GM18858 (cell line): Measurements from ENCODE around the gene GRHPR.
A peak's percentile ranks its signal among the peaks of the same experiment; 100 is the strongest.
"Not testable (repeated sequence)": the region's sequence is repeated elsewhere in the genome, so short reads cannot be mapped to it uniquely, and the experiment has no call there.

Experiments used
- ATAC-seq: cut with Tn5 transposase; IDR thresholded peaks from one replicate; pipeline ENCODE4 v1.9.1; 2021; ENCODE audit not compliant: unreplicated experiment

GRHPR gene

DNA sequence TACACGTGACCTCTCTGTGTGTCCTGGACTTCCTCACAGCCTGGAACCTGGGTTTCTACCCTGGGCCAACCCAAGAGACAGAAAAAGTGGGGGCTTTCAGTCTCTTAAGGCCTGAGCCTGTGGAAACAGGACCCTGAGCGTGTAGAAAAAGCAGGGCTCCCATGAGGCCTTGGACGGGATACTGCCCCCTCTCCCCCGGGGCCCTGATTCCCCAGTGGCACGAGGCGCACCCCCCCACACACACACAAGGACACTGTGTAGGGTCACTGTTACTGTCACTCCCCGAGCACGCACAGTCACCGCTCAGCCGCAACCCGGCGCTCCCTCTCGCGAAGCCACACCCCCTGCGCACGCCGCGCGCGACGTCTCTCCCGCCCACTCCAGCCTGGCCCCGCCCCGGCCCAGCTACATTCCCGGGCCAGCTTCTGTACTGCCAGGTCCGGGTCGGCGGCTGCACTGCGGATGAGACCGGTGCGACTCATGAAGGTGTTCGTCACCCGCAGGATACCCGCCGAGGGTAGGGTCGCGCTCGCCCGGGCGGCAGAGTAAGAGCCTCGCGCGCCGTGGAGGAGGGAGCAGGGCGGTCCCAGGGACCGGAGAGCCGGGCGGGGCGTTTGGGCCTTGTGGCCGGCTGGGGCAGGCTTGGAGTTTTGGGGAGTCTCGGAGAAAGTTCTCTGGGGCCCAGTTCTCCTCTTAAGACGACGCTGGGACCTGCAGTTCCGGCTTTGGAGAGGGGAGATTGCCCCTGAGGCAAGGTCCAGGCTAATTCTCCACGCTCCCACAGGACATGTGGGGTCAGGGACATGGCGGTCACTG is at the start of gene GRHPR:
GRHPR (plus strand) TSS at position 408 of the 816 bp plus-strand sequence; CDS start at position 463, 55 bp downstream.
- ATAC-seq: peak; percentile 82

DNA sequence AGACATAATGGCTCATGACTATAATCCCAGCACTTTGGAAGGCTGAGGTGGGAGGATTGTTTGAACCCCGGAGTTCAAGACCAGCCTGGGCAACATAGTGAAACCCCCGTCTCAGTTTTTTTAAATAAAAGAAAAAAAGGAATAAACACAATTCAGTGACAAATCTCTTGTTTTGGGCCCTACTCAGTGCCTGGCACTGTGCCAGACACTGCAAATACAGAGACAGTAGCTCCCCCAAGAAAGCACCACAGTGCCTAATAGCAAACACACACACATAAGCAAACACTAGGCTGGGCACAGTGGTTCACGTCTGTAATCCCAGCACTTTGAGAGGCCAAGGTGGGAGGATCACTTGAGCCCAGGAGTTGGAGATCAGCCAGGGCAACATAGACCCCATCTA is 49.7 kb upstream of the GRHPR start:
- no peak for ATAC-seq

DNA sequence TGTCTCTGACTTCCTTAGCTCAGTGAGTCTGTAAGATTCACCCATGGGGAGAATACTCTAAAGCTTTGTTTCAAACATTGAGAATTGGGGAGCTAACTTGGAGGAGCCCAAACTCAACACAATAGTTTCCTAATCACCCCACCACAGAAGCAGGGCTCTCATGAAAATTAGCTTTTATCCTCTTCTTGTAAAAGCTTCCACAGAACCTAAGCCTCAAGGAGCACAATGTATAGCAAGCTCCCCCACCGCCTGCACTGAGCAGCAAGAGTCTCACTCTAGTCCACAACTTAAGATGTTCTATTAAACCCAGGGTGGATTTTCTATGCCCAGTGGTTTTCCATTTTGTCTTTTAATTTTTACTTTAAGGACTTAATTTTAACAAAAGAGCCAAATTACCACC is 48.9 kb upstream of the GRHPR start:
- ATAC-seq: no peak

DNA sequence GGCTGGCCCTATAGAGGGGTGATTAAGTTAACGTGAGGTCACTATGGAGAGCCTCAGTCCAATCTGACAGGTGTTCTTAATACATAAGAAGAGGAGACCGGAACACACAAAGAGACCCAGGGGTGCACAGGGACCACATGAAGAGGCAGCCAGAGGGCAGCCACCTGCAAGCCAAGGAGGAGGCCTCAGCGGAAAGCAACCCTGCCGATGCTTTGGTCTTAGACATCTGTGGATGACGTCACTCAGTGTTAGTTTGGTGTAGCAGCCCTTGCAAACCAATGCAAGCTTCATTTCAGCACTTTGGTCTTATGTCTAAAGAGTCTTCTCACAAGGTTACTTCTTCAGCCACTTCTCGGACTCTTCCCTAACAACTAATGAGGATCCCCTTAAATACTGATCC is 47.6 kb upstream of the GRHPR start:
- peak; percentile 31 for ATAC-seq

GRCh38 chr9:37377688-37378612 is 44.5 kb upstream of the GRHPR start:
- no peak for ATAC-seq

DNA sequence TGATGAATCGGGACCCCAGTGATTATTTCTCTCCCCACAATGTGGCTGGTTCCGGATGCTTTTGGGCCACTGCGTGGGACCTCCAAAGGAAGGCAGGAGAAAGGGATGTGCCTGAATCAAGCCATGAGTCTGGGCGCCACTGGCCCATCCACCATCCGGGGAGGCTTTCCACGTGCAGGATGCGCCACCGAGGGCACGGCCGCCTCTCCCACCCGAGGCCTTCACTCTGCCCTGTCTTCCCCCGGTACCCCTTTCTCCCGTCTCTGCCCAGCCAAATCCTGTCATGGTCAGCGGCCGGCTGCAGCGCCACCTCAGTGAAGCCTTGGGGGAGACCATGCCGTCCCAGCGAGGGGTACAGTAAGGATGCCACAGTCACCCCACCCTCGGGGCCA is 43.9 kb upstream of the GRHPR start:
- ATAC-seq: no peak

DNA sequence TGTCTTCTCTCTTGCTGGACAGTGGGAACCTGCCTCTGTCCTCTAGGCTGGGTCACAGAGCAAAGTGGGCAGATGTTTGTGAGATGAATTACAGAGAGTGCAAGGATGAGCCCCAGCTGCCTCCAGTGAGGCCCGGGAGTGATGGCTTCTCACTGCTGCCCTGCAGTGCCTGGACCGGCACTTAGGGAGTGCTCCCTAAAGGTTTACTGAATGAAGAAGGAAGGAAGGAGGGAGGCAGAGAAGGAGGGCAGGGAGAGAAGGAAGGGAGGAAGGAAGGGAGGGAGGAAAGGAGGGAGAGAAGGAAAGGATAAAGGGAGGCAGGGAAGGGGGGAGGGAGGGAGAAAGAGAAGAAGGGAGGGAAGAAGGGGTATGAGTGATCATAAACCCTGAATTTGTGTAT is 42.7 kb upstream of the GRHPR start:
- ATAC-seq: no peak

GRCh38 chr9:37380570-37380969 is 41.9 kb upstream of the GRHPR start:
- ATAC-seq: no peak

GRCh38 chr9:37381094-37381741 is 41.3 kb upstream of the GRHPR start:
- ATAC-seq: no peak

- no peak for ATAC-seq
These were observed 40.1 kb upstream of the GRHPR start for GRCh38 chr9:37382161-37382981.

DNA sequence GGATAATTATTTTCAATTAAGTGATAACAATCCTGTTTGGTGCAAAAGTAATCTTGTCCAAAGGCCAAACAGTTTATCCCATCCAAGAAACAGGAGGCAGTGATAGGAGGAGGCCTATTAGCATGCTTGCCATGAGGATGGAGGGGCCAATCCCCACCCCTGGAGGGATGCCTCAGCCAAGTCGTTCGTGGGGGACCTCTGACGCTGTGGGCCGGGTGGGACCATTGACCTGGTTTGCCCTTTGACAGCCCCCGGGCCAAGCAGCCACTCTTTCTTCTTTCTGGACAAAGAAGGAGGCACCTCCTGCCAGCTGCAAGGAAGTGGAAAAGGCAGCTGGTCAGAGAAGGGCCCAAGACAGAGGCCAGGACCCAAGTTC is 39.5 kb upstream of the GRHPR start:
- ATAC-seq: no peak

DNA sequence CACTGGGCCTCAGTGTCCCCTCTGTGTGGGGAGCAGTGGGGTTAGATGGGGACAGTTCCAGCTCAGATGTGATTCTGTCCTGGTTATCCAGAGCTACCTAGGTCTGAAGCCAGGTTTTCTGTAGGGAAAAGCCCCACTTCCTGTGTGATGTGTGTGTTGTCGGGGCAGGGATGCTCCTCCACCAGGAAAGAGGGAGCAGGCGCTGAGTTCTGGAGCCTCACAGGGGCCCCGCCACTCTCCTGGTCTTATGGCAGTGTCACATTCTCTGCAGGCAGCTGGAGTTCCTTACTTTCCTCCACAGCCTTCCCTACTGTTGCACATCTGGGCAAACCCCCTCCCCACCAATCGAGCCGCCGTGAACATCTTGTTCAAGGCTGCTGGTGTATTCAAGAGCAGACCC is 39.1 kb upstream of the GRHPR start:
- ATAC-seq: no peak

GRCh38 chr9:37383876-37384746 is 38.4 kb upstream of the GRHPR start:
- no peak for ATAC-seq

DNA sequence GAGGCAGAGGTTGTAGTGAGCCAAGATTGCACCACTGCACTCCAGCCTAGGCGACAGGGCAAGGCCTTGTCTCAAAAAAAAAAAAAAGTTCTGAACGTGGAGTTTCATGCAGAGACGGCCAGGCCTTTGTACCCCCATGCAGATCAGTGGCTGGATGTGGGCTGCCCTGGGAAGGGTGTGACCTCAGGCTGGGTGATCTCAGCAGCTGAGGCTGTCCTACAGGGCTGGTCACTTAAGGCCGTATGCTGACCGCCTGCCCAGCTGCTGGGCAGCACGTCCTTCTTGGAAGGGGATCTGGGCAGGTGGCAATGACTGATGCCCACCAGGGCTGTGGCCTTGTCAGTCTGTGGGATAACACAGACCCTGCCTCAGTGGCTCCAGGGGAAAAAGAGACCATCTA is 37.2 kb upstream of the GRHPR start:
- no peak for ATAC-seq

DNA sequence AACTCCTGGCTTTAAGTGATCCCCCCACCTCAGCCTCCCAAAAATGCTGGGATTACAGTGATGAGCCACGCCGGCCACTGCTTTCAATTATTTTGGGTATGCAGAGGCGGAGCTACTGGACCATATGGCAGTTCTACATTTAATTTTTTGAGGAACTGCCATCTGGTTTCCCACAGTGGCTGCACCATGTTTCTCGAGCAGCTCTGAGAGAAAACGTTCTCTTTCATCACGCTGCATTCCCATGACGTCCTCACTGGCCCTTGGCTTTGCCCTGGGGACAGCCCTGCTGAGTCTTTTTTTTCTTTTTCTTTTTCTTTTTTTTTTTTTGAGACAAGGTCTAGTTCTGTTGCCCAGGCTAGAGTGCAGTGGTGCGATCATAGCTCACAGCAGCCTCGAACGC is 35.5 kb upstream of the GRHPR start:
- no peak for ATAC-seq

GRCh38 chr9:37390759-37391158 is 31.7 kb upstream of the GRHPR start:
- peak; percentile 87 for ATAC-seq

- ATAC-seq: no peak
These were observed 30.2 kb upstream of the GRHPR start for GRCh38 chr9:37392272-37392671.

GRCh38 chr9:37395229-37395628 is 27.3 kb upstream of the GRHPR start:
- ATAC-seq: no peak

- ATAC-seq: no peak
These were observed 26.8 kb upstream of the GRHPR start for GRCh38 chr9:37395663-37396062.

- ATAC-seq: not testable (repeated sequence)
These were observed 24.5 kb upstream of the GRHPR start for GRCh38 chr9:37397948-37398347.
